HepG2 (cell line): ENCODE results near the gene SGCB. TPM values are rescaled to one million over a fixed set of nuclear protein-coding genes. Genes with fewer than 3 reads are reported as not detected.

Experiments used
- E2F1 ChIP-seq: sonication (generic); formaldehyde crosslinking; IDR thresholded peaks from 2 replicates; pipeline ENCODE4 v1.5.0; 2020; ENCODE audit warnings: missing genetic modification reagents
- TGIF2 ChIP-seq: IDR thresholded peaks from 2 replicates; pipeline ENCODE4 v1.6.1; 2016; ENCODE audit warnings: control low read depth, missing compliant biosample characterization
- polyA plus RNA-seq, 8 experiments: library from polyadenylated mRNA; depleted of rRNA in 3 of 8; stranded (reverse) in 7 of 8; unstranded in 1 of 8; fragments of >200 nt; fragmentation: Illumina TruSeq in 4 of 8; extraction: Trizol in 4 of 8; gene quantifications; 2 replicates each; pipeline versions ENCODE4 v1.2.1 to v1.2.3, GENCODE V29; 2011 to 2016; ENCODE audit warnings: low read depth in 4 of 8, missing spikeins in 1 of 8, mixed read lengths in 1 of 8; ENCODE audit not compliant: insufficient read depth in 1 of 8
- total RNA-seq, 5 experiments: library from RNA; depleted of rRNA; stranded (reverse); fragments of >200 nt; fragmentation: Illumina TruSeq; extraction: Trizol; gene quantifications; 2 replicates each; pipeline ENCODE4 v1.2.3, GENCODE V29; 2016; ENCODE audit warnings: low read depth in 1 of 5
- TF ChIP-seq, protein P1 (sequence below), 2 experiments: fragments of 450-650 bp in 1 of 2; sonication (generic) in 1 of 2; formaldehyde crosslinking in 1 of 2; IDR thresholded peaks; 2 replicates each; pipeline versions ENCODE4 v1.6.1 to v1.8.0; 2016 to 2022; ENCODE audit warnings: antibody characterized with exemption in 1 of 2, mild to moderate bottlenecking in 1 of 2, missing genetic modification reagents in 1 of 2

SGCB gene
- total and polyA plus RNA-seq, 2 of the 13 experiments (the other 11 are each of a cell fraction or from before 2014, with no cell fraction given): 2.2 to 4.8 TPM

DNA sequence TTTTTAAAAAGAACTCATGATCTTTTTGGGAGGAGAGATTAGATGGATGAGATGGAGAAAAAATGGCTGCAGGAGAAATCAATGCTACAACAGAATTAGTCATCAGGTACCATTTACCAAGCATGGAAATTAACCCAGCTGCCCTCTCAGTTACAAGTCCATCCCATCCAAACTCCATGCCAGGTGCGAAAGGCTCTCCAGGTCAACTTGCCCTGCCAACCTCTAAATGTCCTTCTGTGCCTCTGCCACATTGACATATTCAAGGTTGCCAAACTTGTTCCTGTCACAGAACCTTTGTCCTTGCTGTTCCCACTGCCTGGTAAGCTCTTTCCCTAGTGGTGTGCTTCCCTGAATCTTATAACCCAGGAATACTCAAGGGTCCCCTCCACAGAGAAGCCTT lies 20.2 kb upstream of the SGCB start (continued):
- TF ChIP-seq, protein P1, sequence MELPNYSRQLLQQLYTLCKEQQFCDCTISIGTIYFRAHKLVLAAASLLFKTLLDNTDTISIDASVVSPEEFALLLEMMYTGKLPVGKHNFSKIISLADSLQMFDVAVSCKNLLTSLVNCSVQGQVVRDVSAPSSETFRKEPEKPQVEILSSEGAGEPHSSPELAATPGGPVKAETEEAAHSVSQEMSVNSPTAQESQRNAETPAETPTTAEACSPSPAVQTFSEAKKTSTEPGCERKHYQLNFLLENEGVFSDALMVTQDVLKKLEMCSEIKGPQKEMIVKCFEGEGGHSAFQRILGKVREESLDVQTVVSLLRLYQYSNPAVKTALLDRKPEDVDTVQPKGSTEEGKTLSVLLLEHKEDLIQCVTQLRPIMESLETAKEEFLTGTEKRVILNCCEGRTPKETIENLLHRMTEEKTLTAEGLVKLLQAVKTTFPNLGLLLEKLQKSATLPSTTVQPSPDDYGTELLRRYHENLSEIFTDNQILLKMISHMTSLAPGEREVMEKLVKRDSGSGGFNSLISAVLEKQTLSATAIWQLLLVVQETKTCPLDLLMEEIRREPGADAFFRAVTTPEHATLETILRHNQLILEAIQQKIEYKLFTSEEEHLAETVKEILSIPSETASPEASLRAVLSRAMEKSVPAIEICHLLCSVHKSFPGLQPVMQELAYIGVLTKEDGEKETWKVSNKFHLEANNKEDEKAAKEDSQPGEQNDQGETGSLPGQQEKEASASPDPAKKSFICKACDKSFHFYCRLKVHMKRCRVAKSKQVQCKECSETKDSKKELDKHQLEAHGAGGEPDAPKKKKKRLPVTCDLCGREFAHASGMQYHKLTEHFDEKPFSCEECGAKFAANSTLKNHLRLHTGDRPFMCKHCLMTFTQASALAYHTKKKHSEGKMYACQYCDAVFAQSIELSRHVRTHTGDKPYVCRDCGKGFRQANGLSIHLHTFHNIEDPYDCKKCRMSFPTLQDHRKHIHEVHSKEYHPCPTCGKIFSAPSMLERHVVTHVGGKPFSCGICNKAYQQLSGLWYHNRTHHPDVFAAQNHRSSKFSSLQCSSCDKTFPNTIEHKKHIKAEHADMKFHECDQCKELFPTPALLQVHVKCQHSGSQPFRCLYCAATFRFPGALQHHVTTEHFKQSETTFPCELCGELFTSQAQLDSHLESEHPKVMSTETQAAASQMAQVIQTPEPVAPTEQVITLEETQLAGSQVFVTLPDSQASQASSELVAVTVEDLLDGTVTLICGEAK (IDR thresholded peaks at IDR 0.05): no peak
- TF ChIP-seq, protein P1 (CRISPR knock-in tag; IDR thresholded peaks at IDR 0.05): no peak
- TF ChIP-seq TGIF2 (CRISPR knock-in tag): no peak
- TF ChIP-seq E2F1 (CRISPR knock-in tag): no peak
